KMS-11 (cell line): ENCODE data around the gene GRIK1.

Source experiments
- H2AFZ ChIP-seq: fragments of 200-600 bp; sonication (generic); 2 replicates; pipeline ENCODE4 v1.6.1; 2016; ENCODE audit warnings: antibody characterized with exemption, mixed run types, low read depth
- H3K27ac ChIP-seq: fragments of 200-600 bp; sonication (generic); 2 replicates; pipeline ENCODE4 v1.6.1; 2016; ENCODE audit warnings: mild to moderate bottlenecking, mixed run types
- H3K27me3 ChIP-seq: fragments of 200-600 bp; sonication (generic); 2 replicates; pipeline ENCODE4 v1.6.1; 2017; ENCODE audit warnings: mild to moderate bottlenecking, low read depth, mixed run types, moderate library complexity; ENCODE audit not compliant: insufficient read depth
- H3K36me3 ChIP-seq: fragments of 200-600 bp; sonication (generic); 2 replicates; pipeline ENCODE4 v1.6.1; 2017; ENCODE audit warnings: mild to moderate bottlenecking, mixed run types; ENCODE audit not compliant: insufficient read depth
- H3K4me1 ChIP-seq: fragments of 200-600 bp; sonication (generic); 2 replicates; pipeline ENCODE4 v1.6.1; 2016; ENCODE audit warnings: mild to moderate bottlenecking, low read depth, mixed run types; ENCODE audit not compliant: poor library complexity, severe bottlenecking
- H3K4me2 ChIP-seq: fragments of 200-600 bp; sonication (generic); 2 replicates; pipeline ENCODE4 v1.7.0; 2016; ENCODE audit warnings: mild to moderate bottlenecking, mixed run types
- H3K4me3 ChIP-seq: fragments of 200-600 bp; sonication (generic); IDR thresholded peaks from 2 replicates; pipeline ENCODE4 v1.6.1; 2017; ENCODE audit warnings: low read depth, low read length, mixed read lengths; ENCODE audit not compliant: insufficient read depth
- H3K79me2 ChIP-seq: fragments of 200-600 bp; sonication (generic); 2 replicates; pipeline ENCODE4 v1.6.1; 2016; ENCODE audit warnings: low read depth, mixed run types; ENCODE audit not compliant: insufficient read depth
- H3K9ac ChIP-seq: fragments of 200-600 bp; sonication (generic); 2 replicates; pipeline ENCODE4 v1.6.1; 2016; ENCODE audit warnings: mild to moderate bottlenecking, mixed run types
- H4K20me1 ChIP-seq: fragments of 200-600 bp; sonication (generic); 2 replicates; pipeline ENCODE4 v1.6.1; 2016; ENCODE audit warnings: mild to moderate bottlenecking, mixed run types; ENCODE audit not compliant: insufficient read depth
- TF ChIP-seq, protein P1 (sequence below): fragments of 200-600 bp; sonication (generic); conservative IDR thresholded peaks from 2 replicates; pipeline ENCODE4 v1.6.1; 2017; ENCODE audit warnings: low read depth, mild to moderate bottlenecking, antibody characterized with exemption, low read length, moderate library complexity, mixed read lengths

Gene GRIK1

GRCh38 chr21:29601047-29601446, 338.7 kb downstream of the GRIK1 start:
- no peaks in the 10 kb centered on the region for H3K79me2 ChIP-seq
- H3K4me3 ChIP-seq: no peak overlapping the region
- H3K27me3 ChIP-seq: no peaks in the 10 kb centered on the region
- H3K36me3 ChIP-seq: no peaks in the 10 kb centered on the region
- no peaks in the 10 kb centered on the region for H4K20me1 ChIP-seq
- H3K4me1 ChIP-seq: no peaks in the 10 kb centered on the region
- no peak overlapping the region for H3K27ac ChIP-seq
- no peak overlapping the region for H3K4me2 ChIP-seq
- no peak overlapping the region for H2AFZ ChIP-seq
- TF ChIP-seq, protein P1, sequence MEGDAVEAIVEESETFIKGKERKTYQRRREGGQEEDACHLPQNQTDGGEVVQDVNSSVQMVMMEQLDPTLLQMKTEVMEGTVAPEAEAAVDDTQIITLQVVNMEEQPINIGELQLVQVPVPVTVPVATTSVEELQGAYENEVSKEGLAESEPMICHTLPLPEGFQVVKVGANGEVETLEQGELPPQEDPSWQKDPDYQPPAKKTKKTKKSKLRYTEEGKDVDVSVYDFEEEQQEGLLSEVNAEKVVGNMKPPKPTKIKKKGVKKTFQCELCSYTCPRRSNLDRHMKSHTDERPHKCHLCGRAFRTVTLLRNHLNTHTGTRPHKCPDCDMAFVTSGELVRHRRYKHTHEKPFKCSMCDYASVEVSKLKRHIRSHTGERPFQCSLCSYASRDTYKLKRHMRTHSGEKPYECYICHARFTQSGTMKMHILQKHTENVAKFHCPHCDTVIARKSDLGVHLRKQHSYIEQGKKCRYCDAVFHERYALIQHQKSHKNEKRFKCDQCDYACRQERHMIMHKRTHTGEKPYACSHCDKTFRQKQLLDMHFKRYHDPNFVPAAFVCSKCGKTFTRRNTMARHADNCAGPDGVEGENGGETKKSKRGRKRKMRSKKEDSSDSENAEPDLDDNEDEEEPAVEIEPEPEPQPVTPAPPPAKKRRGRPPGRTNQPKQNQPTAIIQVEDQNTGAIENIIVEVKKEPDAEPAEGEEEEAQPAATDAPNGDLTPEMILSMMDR: no peak
- no peak overlapping the region for H3K9ac ChIP-seq

GRCh38 chr21:29586696-29587095, 353.1 kb downstream of the GRIK1 start:
- no peaks in the 10 kb centered on the region for H3K4me1 ChIP-seq
- no peak overlapping the region for H3K4me2 ChIP-seq
- H3K36me3 ChIP-seq: no peaks in the 10 kb centered on the region
- H3K27me3 ChIP-seq: no peaks in the 10 kb centered on the region
- no peak overlapping the region for H2AFZ ChIP-seq
- TF ChIP-seq, protein P1: no peak
- no peak overlapping the region for H3K9ac ChIP-seq
- H3K79me2 ChIP-seq: no peaks in the 10 kb centered on the region
- no peaks in the 10 kb centered on the region for H4K20me1 ChIP-seq
- no peak overlapping the region for H3K4me3 ChIP-seq
- H3K27ac ChIP-seq: no peak overlapping the region

DNA sequence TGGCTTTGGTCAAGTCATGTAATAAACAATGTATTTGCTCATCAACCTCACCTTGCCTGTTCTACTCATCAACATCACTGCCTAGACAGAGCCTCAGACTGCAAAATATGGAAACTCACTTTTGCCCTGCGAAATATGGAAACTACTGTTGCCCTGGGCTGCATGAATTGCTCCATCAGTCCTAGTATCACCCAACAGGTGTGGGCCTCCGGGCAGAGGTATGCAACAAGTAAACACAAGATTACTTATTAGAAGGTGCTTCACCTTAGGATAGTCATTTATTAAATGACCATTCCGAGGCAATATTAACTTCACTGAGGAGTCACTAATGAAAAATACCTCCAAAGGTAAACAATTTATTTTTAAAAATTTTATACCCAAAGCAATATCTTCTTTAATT, 354.3 kb downstream of the GRIK1 start:
- TF ChIP-seq, protein P1: no peak
- Histone ChIP-seq H3K27ac (no peak overlapping the region), H4K20me1 (no peaks in the 10 kb centered on the region), H3K4me3 (no peak overlapping the region), H3K4me2 (no peak overlapping the region), H3K79me2 (no peaks in the 10 kb centered on the region), H3K27me3 (no peaks in the 10 kb centered on the region), H3K9ac (no peak overlapping the region), H2AFZ (no peak overlapping the region), H3K36me3 (no peaks in the 10 kb centered on the region), H3K4me1 (no peaks in the 10 kb centered on the region)

DNA sequence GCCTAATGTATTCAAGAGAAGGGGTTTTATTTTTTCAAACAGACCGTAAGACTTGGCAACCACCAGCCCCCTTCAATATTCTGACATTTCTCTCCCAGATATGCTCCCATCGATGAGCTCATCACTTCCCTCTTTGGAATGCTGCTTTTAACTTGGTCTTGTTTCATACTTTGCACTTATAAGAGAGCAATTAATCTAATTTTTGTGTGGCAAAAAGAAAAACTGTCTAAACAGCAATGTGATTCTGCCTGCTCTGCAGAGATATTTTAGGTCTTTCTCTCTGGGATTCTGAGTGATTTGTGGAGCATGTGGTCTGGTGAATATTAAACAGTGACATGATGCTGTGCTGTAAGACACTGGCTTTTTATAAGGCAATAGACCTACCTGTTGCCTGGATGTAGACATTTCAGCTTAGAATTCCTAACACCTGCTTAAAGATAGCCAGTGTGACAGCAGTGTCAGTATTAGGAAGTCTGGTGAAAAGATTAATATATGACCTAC, 356.3 kb downstream of the GRIK1 start:
- Histone ChIP-seq H3K36me3 (no peaks in the 10 kb centered on the region), H3K4me2 (no peak overlapping the region), H4K20me1 (no peaks in the 10 kb centered on the region), H2AFZ (no peak overlapping the region), H3K79me2 (no peaks in the 10 kb centered on the region), H3K27me3 (no peaks in the 10 kb centered on the region), H3K4me3 (no peak overlapping the region), H3K9ac (no peak overlapping the region), H3K27ac (no peak overlapping the region), H3K4me1 (no peaks in the 10 kb centered on the region)
- TF ChIP-seq, protein P1: no peak
